Measurements from ENCODE around the gene LIPC. TPM values are rescaled to one million over a fixed set of nuclear protein-coding genes. Genes with fewer than 3 reads are reported as not detected.

The LIPC gene
- total RNA-seq, 4 donors from 2014 or later: 0.28 to 0.51 TPM; not detected in 2

- no peaks in the 10 kb centered on the region for H3K27me3 ChIP-seq
- H3K36me3 ChIP-seq: no peaks in the 10 kb centered on the region
- H3K27ac ChIP-seq: no peak overlapping the region
- H3K9me3 ChIP-seq: no peaks in the 10 kb centered on the region
- no peak overlapping the region for H3K4me3 ChIP-seq
- DNase-seq: no peak
- no peaks in the 10 kb centered on the region for H3K4me1 ChIP-seq
- no peak for TF ChIP-seq POLR2A (IDR thresholded peaks at IDR 0.05)
- TF ChIP-seq, protein P1, sequence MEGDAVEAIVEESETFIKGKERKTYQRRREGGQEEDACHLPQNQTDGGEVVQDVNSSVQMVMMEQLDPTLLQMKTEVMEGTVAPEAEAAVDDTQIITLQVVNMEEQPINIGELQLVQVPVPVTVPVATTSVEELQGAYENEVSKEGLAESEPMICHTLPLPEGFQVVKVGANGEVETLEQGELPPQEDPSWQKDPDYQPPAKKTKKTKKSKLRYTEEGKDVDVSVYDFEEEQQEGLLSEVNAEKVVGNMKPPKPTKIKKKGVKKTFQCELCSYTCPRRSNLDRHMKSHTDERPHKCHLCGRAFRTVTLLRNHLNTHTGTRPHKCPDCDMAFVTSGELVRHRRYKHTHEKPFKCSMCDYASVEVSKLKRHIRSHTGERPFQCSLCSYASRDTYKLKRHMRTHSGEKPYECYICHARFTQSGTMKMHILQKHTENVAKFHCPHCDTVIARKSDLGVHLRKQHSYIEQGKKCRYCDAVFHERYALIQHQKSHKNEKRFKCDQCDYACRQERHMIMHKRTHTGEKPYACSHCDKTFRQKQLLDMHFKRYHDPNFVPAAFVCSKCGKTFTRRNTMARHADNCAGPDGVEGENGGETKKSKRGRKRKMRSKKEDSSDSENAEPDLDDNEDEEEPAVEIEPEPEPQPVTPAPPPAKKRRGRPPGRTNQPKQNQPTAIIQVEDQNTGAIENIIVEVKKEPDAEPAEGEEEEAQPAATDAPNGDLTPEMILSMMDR (IDR thresholded peaks at IDR 0.05): no peak
- intact Hi-C loops (cut with DNase I; ENCODE audit: low total_unique reads): no loop called here
These were observed 30.8 kb downstream of the LIPC start for GRCh38 chr15:58462547-58462946.

- no peak overlapping the region for H3K4me3 ChIP-seq
- TF ChIP-seq, protein P1 (IDR thresholded peaks at IDR 0.05): no peak
- TF ChIP-seq POLR2A (IDR thresholded peaks at IDR 0.05): no peak
- H3K27me3 ChIP-seq: no peaks in the 10 kb centered on the region
- H3K27ac ChIP-seq: no peak overlapping the region
- no peaks in the 10 kb centered on the region for H3K9me3 ChIP-seq
- intact Hi-C loops (cut with DNase I; ENCODE audit: low total_unique reads): no loop called here
- DNase-seq: no peak
- H3K36me3 ChIP-seq: no peaks in the 10 kb centered on the region
- H3K4me1 ChIP-seq: no peaks in the 10 kb centered on the region
These were observed 31.3 kb downstream of the LIPC start for GRCh38 chr15:58462973-58463663.

DNA sequence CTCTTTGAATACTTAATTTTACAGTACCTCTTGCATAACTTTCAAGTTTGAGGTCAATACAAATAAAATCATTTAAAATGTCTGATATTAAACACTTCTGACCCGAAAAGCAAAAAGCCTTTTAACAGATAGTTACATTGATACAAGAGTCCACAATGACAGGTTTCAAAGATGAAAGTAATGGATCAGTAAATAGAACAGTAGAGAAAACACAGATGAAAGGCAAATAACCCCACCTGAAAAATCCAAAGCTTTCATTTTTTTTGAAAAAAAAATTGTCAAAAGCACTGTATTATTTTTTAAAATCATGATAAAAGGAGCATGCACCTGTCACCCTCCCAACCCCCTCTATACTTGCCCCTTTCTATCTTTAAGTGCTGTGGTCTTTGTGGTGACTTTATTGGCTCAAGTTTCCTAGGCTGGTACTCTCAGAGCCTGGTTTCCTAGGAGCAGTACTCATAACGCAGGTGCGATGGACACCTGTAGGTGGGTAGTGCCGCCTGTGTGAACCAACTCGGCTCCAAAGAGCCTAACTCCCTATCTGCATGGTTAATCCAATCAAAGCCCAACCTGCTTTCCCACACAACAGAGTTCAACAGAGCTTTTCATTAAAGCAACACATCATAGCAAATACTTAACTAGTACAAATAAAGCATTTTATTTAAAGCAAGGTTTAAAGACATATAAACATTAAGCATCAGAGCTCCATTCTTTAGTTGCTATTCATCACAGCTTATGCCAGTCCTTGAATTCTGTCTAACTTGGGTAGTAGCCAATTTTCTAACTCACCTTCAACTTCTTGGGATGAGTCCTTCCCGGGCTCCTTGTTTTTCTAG lies 32.2 kb downstream of the LIPC start:
- no peaks in the 10 kb centered on the region for H3K4me1 ChIP-seq
- no peaks in the 10 kb centered on the region for H3K9me3 ChIP-seq
- no peaks in the 10 kb centered on the region for H3K36me3 ChIP-seq
- no peak for DNase-seq
- H3K27me3 ChIP-seq: no peaks in the 10 kb centered on the region
- intact Hi-C loops (cut with DNase I; ENCODE audit: low total_unique reads): no loop called here
- TF ChIP-seq, protein P1 (IDR thresholded peaks at IDR 0.05): no peak
- no peak for TF ChIP-seq POLR2A (IDR thresholded peaks at IDR 0.05)
- H3K27ac ChIP-seq: no peak overlapping the region
- H3K4me3 ChIP-seq: no peak overlapping the region

- TF ChIP-seq, protein P1 (IDR thresholded peaks at IDR 0.05): no peak
- no peak for TF ChIP-seq POLR2A (IDR thresholded peaks at IDR 0.05)
- no peaks in the 10 kb centered on the region for H3K27me3 ChIP-seq
- no peaks in the 10 kb centered on the region for H3K9me3 ChIP-seq
- no peak for DNase-seq
- no peak overlapping the region for H3K27ac ChIP-seq
- intact Hi-C loops (cut with DNase I; ENCODE audit: low total_unique reads): no loop called here
- H3K4me1 ChIP-seq: no peaks in the 10 kb centered on the region
- H3K4me3 ChIP-seq: no peak overlapping the region
- H3K36me3 ChIP-seq: no peaks in the 10 kb centered on the region
These were observed 33.3 kb downstream of the LIPC start for GRCh38 chr15:58465070-58465469.

DNA sequence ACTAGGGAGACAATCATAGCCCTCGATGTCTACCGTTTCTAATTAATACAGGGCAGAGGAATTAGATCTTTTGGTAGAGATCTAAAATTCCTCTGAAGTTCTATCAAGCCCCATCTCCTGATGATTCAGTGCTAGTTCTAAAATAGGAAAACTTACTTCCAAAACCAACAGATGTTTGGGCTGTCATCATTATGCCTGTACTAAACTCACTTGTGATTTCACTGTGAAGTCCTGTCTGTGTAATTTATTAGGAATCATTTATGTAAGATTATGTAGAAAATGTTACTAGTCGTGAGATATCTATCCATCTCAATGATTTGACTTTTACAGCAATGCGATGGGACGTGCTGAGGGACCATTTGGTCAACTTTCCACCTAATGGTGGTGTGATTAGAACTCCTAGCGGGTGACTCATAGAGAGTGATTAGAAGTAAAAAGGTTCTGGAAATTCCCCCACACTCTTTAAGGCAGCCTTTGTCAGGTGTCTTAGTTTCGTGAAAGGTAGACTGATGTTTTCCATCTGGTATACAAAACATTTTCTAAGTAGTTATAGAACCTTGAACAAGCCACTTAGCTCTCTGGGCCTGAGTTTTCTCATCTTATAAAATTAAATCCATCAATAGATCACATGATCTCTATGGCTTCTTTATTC lies 34.2 kb downstream of the LIPC start:
- no peaks in the 10 kb centered on the region for H3K4me1 ChIP-seq
- no peak overlapping the region for H3K27ac ChIP-seq
- no peaks in the 10 kb centered on the region for H3K36me3 ChIP-seq
- no peak for TF ChIP-seq POLR2A (IDR thresholded peaks at IDR 0.05)
- TF ChIP-seq, protein P1 (IDR thresholded peaks at IDR 0.05): no peak
- H3K4me3 ChIP-seq: no peak overlapping the region
- H3K9me3 ChIP-seq: no peaks in the 10 kb centered on the region
- DNase-seq: no peak
- no peaks in the 10 kb centered on the region for H3K27me3 ChIP-seq
- intact Hi-C loops (cut with DNase I; ENCODE audit: low total_unique reads): no loop called here
